Neural cell (in vitro differentiated cells): ENCODE data around the gene NAB2. TPM values are rescaled to one million over a fixed set of nuclear protein-coding genes. Genes with fewer than 3 reads are reported as not detected.
"Not testable (repeated sequence)": the region's sequence is repeated elsewhere in the genome, so short reads cannot be mapped to it uniquely, and the experiment has no call there.

Experiments used
- H2AFZ ChIP-seq: fragments of 200-600, 300-800 bp; sonication (generic), shearing (Covaris generic); 2 replicates; pipeline ENCODE4 v1.6.0; 2014; ENCODE audit warnings: low read depth, mild to moderate bottlenecking, antibody characterized with exemption, low read length, moderate library complexity
- H3F3A ChIP-seq: fragments of 200-600 bp; shearing (Covaris generic); 2 replicates; pipeline ENCODE4 v1.6.1; 2016; ENCODE audit warnings: mild to moderate bottlenecking, moderate library complexity, mixed read lengths, antibody characterized with exemption, low read length; ENCODE audit not compliant: insufficient read depth, poor library complexity, severe bottlenecking
- H3K27ac ChIP-seq: fragments of 200-600, 300-800 bp; sonication (generic), shearing (Covaris generic); 2 replicates; pipeline ENCODE4 v1.5.1; 2014; ENCODE audit warnings: mild to moderate bottlenecking, low read length, moderate library complexity
- H3K27me3 ChIP-seq: fragments of 300-800, 200-600 bp; sonication (generic), shearing (Covaris generic); 2 replicates; pipeline ENCODE4 v1.6.0; 2014; ENCODE audit warnings: mild to moderate bottlenecking, low read depth, low read length, moderate library complexity; ENCODE audit not compliant: insufficient read depth
- H3K36me3 ChIP-seq: fragments of 300-800, 200-600 bp; sonication (generic), shearing (Covaris generic); 2 replicates; pipeline ENCODE4 v1.5.1; 2014; ENCODE audit warnings: mild to moderate bottlenecking, antibody characterized with exemption, low read length, moderate library complexity; ENCODE audit not compliant: insufficient read depth
- H3K4me2 ChIP-seq: fragments of 300-800, 200-600 bp; sonication (generic), shearing (Covaris generic); 2 replicates; pipeline ENCODE4 v1.6.0; 2014; ENCODE audit warnings: mild to moderate bottlenecking, low read length
- H3K4me3 ChIP-seq: fragments of 300-800, 200-600 bp; sonication (generic), shearing (Covaris generic); 2 replicates; pipeline ENCODE4 v1.5.1; 2014; ENCODE audit warnings: mild to moderate bottlenecking, low read length, moderate library complexity
- H3K79me2 ChIP-seq: fragments of 200-600 bp; shearing (Covaris generic); replicated peaks from 2 replicates; pipeline ENCODE4 v1.6.0; 2014; ENCODE audit warnings: mild to moderate bottlenecking, low read length, moderate library complexity; ENCODE audit not compliant: insufficient read depth
- H3K9ac ChIP-seq: fragments of 300-800, 200-600 bp; sonication (generic), shearing (Covaris generic); 2 replicates; pipeline ENCODE4 v1.6.1; 2016; ENCODE audit warnings: mild to moderate bottlenecking, low read length, mixed read lengths
- H3K9me2 ChIP-seq: fragments of 200-600 bp; shearing (Covaris generic); 2 replicates; pipeline ENCODE4 v1.6.1; 2016; ENCODE audit warnings: mild to moderate bottlenecking, low read length, mixed read lengths; ENCODE audit not compliant: insufficient read depth
- H3K9me3 ChIP-seq: fragments of 200-600, 300-800 bp; sonication (generic), shearing (Covaris generic); 2 replicates; pipeline ENCODE4 v1.6.1; 2016; ENCODE audit warnings: mild to moderate bottlenecking, mixed run types, low read length, moderate library complexity, mixed read lengths
- H4K20me1 ChIP-seq: fragments of 200-600 bp; shearing (Covaris generic); 2 replicates; pipeline ENCODE4 v1.6.1; 2016; ENCODE audit warnings: mild to moderate bottlenecking, mixed run types; ENCODE audit not compliant: insufficient read depth
- CTCF ChIP-seq: fragments of 450-650 bp; IDR thresholded peaks from 2 replicates; pipeline ENCODE4 v1.5.1; 2014; ENCODE audit warnings: antibody characterized with exemption, mild to moderate bottlenecking, moderate library complexity; ENCODE audit not compliant: poor library complexity, severe bottlenecking
- EP300 ChIP-seq: fragments of 450-650 bp; conservative IDR thresholded peaks from 2 replicates; pipeline ENCODE4 v1.6.1; 2014; ENCODE audit warnings: antibody characterized with exemption, mild to moderate bottlenecking, moderate library complexity; ENCODE audit not compliant: poor library complexity, severe bottlenecking
- EZH2 ChIP-seq: fragments of 200-600, 300-800 bp; shearing (Covaris generic), sonication (generic); IDR thresholded peaks from 2 replicates; pipeline ENCODE4 v1.6.1; 2014; ENCODE audit warnings: antibody characterized with exemption, low read length, borderline replicate concordance, mild to moderate bottlenecking; ENCODE audit not compliant: insufficient read depth, poor library complexity, severe bottlenecking
- MXI1 ChIP-seq: fragments of 450-650 bp; conservative IDR thresholded peaks from 2 replicates; pipeline ENCODE4 v1.6.1; 2014; ENCODE audit warnings: antibody characterized with exemption, mild to moderate bottlenecking; ENCODE audit not compliant: poor library complexity, severe bottlenecking
- POLR2AphosphoS5 ChIP-seq: IDR thresholded peaks from 2 replicates; pipeline ENCODE4 v1.6.1; 2012
- RAD21 ChIP-seq: fragments of 450-650 bp; conservative IDR thresholded peaks from 2 replicates; pipeline ENCODE4 v1.6.1; 2014; ENCODE audit warnings: antibody characterized with exemption, mild to moderate bottlenecking, moderate library complexity
- REST ChIP-seq: IDR thresholded peaks from 2 replicates; pipeline ENCODE4 v1.6.1; 2012; ENCODE audit warnings: borderline replicate concordance
- SMC3 ChIP-seq: fragments of 450-650 bp; conservative IDR thresholded peaks from 2 replicates; pipeline ENCODE4 v1.6.1; 2014; ENCODE audit warnings: antibody characterized with exemption, mild to moderate bottlenecking, moderate library complexity; ENCODE audit not compliant: poor library complexity
- TAF1 ChIP-seq: IDR thresholded peaks from 2 replicates; pipeline ENCODE4 v1.6.1; 2012; ENCODE audit warnings: low read depth
- polyA plus RNA-seq: library from polyadenylated mRNA; depleted of rRNA; stranded (reverse); fragments of >200 nt; gene quantifications from 2 replicates; pipeline ENCODE4 v1.2.3, GENCODE V29; 2014

Gene NAB2
- polyA plus RNA-seq, 1 donor from 2014 or later: 15.6 TPM

GRCh38 chr12:57072661-57073060 is 16.3 kb upstream of the NAB2 start:
- no peaks in the 10 kb centered on the region for H3K27me3 ChIP-seq
- H3K4me3 ChIP-seq: no peak overlapping the region
- H3K79me2 ChIP-seq: no peaks in the 10 kb centered on the region
- TF ChIP-seq REST (no peak), SMC3 (no peak), EZH2 (no peak), TAF1 (no peak), MXI1 (no peak), EP300 (no peak), RAD21 (no peak), POLR2AphosphoS5 (no peak), CTCF (no peak)
- no peak overlapping the region for H3K9ac ChIP-seq
- no peak overlapping the region for H3K27ac ChIP-seq
- no peaks in the 10 kb centered on the region for H3K9me3 ChIP-seq
- no peaks in the 10 kb centered on the region for H3K36me3 ChIP-seq
- H3F3A ChIP-seq: no peaks in the 10 kb centered on the region
- no peak overlapping the region for H2AFZ ChIP-seq
- H3K9me2 ChIP-seq: no peaks in the 10 kb centered on the region
- no peak overlapping the region for H3K4me2 ChIP-seq
- no peaks in the 10 kb centered on the region for H4K20me1 ChIP-seq

GRCh38 chr12:57073566-57074450 is 15.1 kb upstream of the NAB2 start:
- H3K4me2 ChIP-seq, H3F3A ChIP-seq, H3K27me3 ChIP-seq, H3K79me2 ChIP-seq, H2AFZ ChIP-seq, H3K9me2 ChIP-seq, H3K9ac ChIP-seq, H3K4me3 ChIP-seq, H4K20me1 ChIP-seq, H3K27ac ChIP-seq, H3K36me3 ChIP-seq, H3K9me3 ChIP-seq: not testable (repeated sequence)
